Measurements from ENCODE around the gene FBXO45. TPM values are rescaled to one million over a fixed set of nuclear protein-coding genes. Genes with fewer than 3 reads are reported as not detected.
A peak's percentile ranks its signal among the peaks of the same experiment; 100 is the strongest.
"Not testable (repeated sequence)": the region's sequence is repeated elsewhere in the genome, so short reads cannot be mapped to it uniquely, and the experiment has no call there.

Gene FBXO45
- total RNA-seq = 1 to 10 TPM; 3.2 to 7.9 (median 5.3) TPM
- 1 to 10 TPM; 1.5 to 8.1 (median 1.8) TPM for polyA plus RNA-seq
- long read RNA-seq, donor 1, full-length matches to known transcripts = 5 of 5 reads
- long read RNA-seq, donor 1, partial matches to known transcripts = 0 of 5 reads
- long read RNA-seq, donor 1, other reads (novel, unspliced or antisense) = 0 of 5 reads
- long read RNA-seq, donor 2, full-length matches to known transcripts = 3 of 3 reads
- long read RNA-seq, donor 2, partial matches to known transcripts = 0 of 3 reads
- long read RNA-seq, donor 2, other reads (novel, unspliced or antisense) = 0 of 3 reads
- long read RNA-seq, donor 3, full-length matches to known transcripts = 3 of 3 reads
- long read RNA-seq, donor 3, partial matches to known transcripts = 0 of 3 reads
- long read RNA-seq, donor 3, other reads (novel, unspliced or antisense) = 0 of 3 reads
- long read RNA-seq, donor 4, partial matches to known transcripts = 1 of 2 reads
- long read RNA-seq, donor 4, other reads (novel, unspliced or antisense) = 1 of 2 reads
- long read RNA-seq, donor 5, full-length matches to known transcripts = 8 of 9 reads
- long read RNA-seq, donor 5, partial matches to known transcripts = 1 of 9 reads
- long read RNA-seq, donor 5, other reads (novel, unspliced or antisense) = 0 of 9 reads
- long read RNA-seq, donor 6 = 0 reads
- long read RNA-seq, donor 7, full-length matches to known transcripts = 3 of 3 reads
- long read RNA-seq, donor 7, partial matches to known transcripts = 0 of 3 reads
- long read RNA-seq, donor 7, other reads (novel, unspliced or antisense) = 0 of 3 reads
- long read RNA-seq, donor 8, full-length matches to known transcripts = 6 of 6 reads
- long read RNA-seq, donor 8, partial matches to known transcripts = 0 of 6 reads
- long read RNA-seq, donor 8, other reads (novel, unspliced or antisense) = 0 of 6 reads
- long read RNA-seq, donor 9, full-length matches to known transcripts = 3 of 3 reads
- long read RNA-seq, donor 9, partial matches to known transcripts = 0 of 3 reads
- long read RNA-seq, donor 9, other reads (novel, unspliced or antisense) = 0 of 3 reads
- long read RNA-seq, donor 10, full-length matches to known transcripts = 5 of 12 reads
- long read RNA-seq, donor 10, partial matches to known transcripts = 7 of 12 reads
- long read RNA-seq, donor 10, other reads (novel, unspliced or antisense) = 0 of 12 reads

GRCh38 chr3:196568246-196569002 lies at the start of gene FBXO45, which contains the start of gene WDR53:
Gene FBXO45 (plus strand): TSS chr3:196568660. CDS start chr3:196568985, 325 bp downstream.
Gene WDR53 (minus strand): TSS chr3:196568554. CDS start chr3:196561475, 7,079 bp downstream.
- TF ChIP-seq CTCF (IDR thresholded peaks at IDR 0.05) (no peak), POLR2A (IDR thresholded peaks at IDR 0.05) (peak; percentile 39 to 74)
- H3K9me3 ChIP-seq (replicated peaks in 1 of 3) = no peaks in the 10 kb centered on the region
- intact Hi-C loops (cut with DNase I) = no loop called here
- H3K4me3 ChIP-seq = peak within 1 kb of the TSS; percentile 38 to 94 (median 64)
- no peaks in the 10 kb centered on the region for H3K36me3 ChIP-seq (replicated peaks in 1 of 2)
- H3K4me1 ChIP-seq (replicated peaks in 1 of 2) = peaks cover 5 to 35% of the 10 kb centered on the region in 2 donors
- peak within 1 kb of the TSS in 4 of 5 donors; percentile 72 to 96 (median 81) for H3K27ac ChIP-seq
- H3K27me3 ChIP-seq = no peaks in the 10 kb centered on the region
- peak; percentile 95 to 97 (median 96) for DNase-seq
- WGBS, 4 donors = 0 to 3% (median 0%) methylated on average over 18 to 87 of the region's 87 CpGs

GRCh38 chr3:196518966-196519717 lies 49.3 kb upstream of the FBXO45 start:
- DNase-seq = peak; percentile 44 to 77 (median 55)
- H3K4me3 ChIP-seq = no peak overlapping the region
- no peaks in the 10 kb centered on the region for H3K27me3 ChIP-seq
- intact Hi-C loops (cut with DNase I) = no loop called here
- no peaks in the 10 kb centered on the region for H3K4me1 ChIP-seq (replicated peaks in 1 of 2)
- H3K36me3 ChIP-seq (replicated peaks in 1 of 2) = no peaks in the 10 kb centered on the region
- peaks cover 0 to 21% (median 0%) of the 10 kb centered on the region in 3 donors for H3K9me3 ChIP-seq (replicated peaks in 1 of 3)
- TF ChIP-seq CTCF (IDR thresholded peaks at IDR 0.05) = peak; percentile 10 to 60 (median 45)
- no peak for TF ChIP-seq POLR2A (IDR thresholded peaks at IDR 0.05)
- WGBS, 4 donors = 37 to 41% (median 39%) methylated on average over 12 of the region's 12 CpGs
- H3K27ac ChIP-seq = no peak overlapping the region

GRCh38 chr3:196519718-196520082 lies 48.8 kb upstream of the FBXO45 start:
- no peak for DNase-seq
- Histone ChIP-seq H3K27ac (no peak overlapping the region), H3K9me3 (replicated peaks in 1 of 3) (peaks cover 0 to 21% (median 0%) of the 10 kb centered on the region in 3 donors), H3K4me1 (replicated peaks in 1 of 2) (no peaks in the 10 kb centered on the region), H3K4me3 (no peak overlapping the region), H3K27me3 (no peaks in the 10 kb centered on the region), H3K36me3 (replicated peaks in 1 of 2) (no peaks in the 10 kb centered on the region)
- no peak for TF ChIP-seq POLR2A (IDR thresholded peaks at IDR 0.05)
- no peak for TF ChIP-seq CTCF (IDR thresholded peaks at IDR 0.05)
- 72 to 75% (median 74%) methylated on average over 5 of the region's 5 CpGs for WGBS, 4 donors
- intact Hi-C loops (cut with DNase I) = loop anchor here in 1 of 2 donors (10.0 kb wide), 1 partner anchor 255 kb away; no protein-coding TSS in a partner anchor

- DNase-seq; H3K27me3 ChIP-seq; H3K36me3 ChIP-seq (replicated peaks in 1 of 2); H3K4me3 ChIP-seq; H3K4me1 ChIP-seq (replicated peaks in 1 of 2); H3K27ac ChIP-seq: not testable (repeated sequence)
- 74 to 89% (median 76%) methylated on average over 12 of the region's 12 CpGs for WGBS, 4 donors
- H3K9me3 ChIP-seq (replicated peaks in 1 of 3) = peaks cover 0 to 21% (median 0%) of the 10 kb centered on the region in 3 donors
- intact Hi-C loops (cut with DNase I) = loop anchor here in 1 of 2 donors (10.0 kb wide), 1 partner anchor 256 kb away; no protein-coding TSS in a partner anchor
Observed at GRCh38 chr3:196521291-196521690, 47.2 kb upstream of the FBXO45 start.
